ENCODE measurements around the gene EBPL. TPM values are rescaled to one million over a fixed set of nuclear protein-coding genes. Genes with fewer than 3 reads are reported as not detected.

EBPL gene
- total RNA-seq, 1 donor from 2014 or later: 22.4 TPM

DNA sequence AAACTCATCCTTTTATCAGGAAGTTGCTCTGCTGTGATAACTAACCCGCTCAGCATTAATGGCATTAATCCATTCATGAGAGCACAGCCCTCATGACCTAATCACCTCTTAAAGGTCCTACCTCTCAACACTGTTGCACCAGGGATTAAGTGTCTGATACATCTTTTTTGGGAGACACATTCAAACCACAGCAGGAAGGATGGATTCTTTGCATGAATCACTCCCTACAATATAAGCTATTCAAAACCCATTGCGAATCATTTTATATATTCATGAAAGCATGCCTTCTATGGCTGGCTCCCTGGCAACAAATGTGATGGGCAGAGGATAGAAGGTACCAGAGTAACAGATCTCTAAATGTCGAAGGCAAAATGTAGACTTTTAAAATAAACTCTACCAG, 35.4 kb downstream of the EBPL start:
- no peaks in the 10 kb centered on the region for H3K27me3 Mint-ChIP-seq
- no peak overlapping the region for H3K4me3 Mint-ChIP-seq
- peaks cover 6% of the 10 kb centered on the region for H3K4me1 Mint-ChIP-seq
- no peaks in the 10 kb centered on the region for H3K9me3 Mint-ChIP-seq
- no peak overlapping the region for H3K27ac Mint-ChIP-seq
- peaks cover 6% of the 10 kb centered on the region for H3K36me3 Mint-ChIP-seq (ENCODE audit: low read depth)
- ChIA-PET CTCF (no interaction called here), POLR2A (interaction anchor here (0.7 kb wide), 1 partner anchor 212 kb away, joined by 3 read pairs; the partner anchor contains the start of genes CAB39L and SETDB2)
- ATAC-seq (ENCODE audit: low read depth) (no peak), DNase-seq (no peak)
- TF ChIP-seq, protein P1, sequence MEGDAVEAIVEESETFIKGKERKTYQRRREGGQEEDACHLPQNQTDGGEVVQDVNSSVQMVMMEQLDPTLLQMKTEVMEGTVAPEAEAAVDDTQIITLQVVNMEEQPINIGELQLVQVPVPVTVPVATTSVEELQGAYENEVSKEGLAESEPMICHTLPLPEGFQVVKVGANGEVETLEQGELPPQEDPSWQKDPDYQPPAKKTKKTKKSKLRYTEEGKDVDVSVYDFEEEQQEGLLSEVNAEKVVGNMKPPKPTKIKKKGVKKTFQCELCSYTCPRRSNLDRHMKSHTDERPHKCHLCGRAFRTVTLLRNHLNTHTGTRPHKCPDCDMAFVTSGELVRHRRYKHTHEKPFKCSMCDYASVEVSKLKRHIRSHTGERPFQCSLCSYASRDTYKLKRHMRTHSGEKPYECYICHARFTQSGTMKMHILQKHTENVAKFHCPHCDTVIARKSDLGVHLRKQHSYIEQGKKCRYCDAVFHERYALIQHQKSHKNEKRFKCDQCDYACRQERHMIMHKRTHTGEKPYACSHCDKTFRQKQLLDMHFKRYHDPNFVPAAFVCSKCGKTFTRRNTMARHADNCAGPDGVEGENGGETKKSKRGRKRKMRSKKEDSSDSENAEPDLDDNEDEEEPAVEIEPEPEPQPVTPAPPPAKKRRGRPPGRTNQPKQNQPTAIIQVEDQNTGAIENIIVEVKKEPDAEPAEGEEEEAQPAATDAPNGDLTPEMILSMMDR (IDR thresholded peaks at IDR 0.05): no peak
- intact Hi-C loops (cut with micrococcal nuclease): loop anchor here (10.0 kb wide), 1 partner anchor 1259 kb away; no protein-coding TSS in a partner anchor

DNA sequence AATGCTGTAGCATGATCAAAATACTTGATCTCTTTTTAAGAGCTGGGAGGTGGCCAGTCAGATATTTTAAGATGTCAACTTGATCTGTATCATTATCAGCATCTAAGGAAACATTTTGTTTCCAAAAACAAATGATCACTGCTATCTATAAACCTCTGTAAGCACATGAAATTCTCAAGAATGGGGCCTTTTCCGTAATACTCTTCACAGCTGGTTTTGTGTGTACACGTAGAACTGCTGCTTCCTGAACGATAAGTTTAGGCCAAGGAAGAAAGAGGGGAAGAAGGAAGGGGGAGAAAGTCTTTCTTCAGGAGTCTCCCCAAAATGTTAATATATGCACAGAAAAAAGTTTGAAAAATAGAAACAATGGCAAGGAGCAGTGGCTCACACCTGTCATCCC, 37.3 kb downstream of the EBPL start:
- H3K36me3 Mint-ChIP-seq (ENCODE audit: low read depth): peaks cover 4% of the 10 kb centered on the region
- no peak for ATAC-seq (ENCODE audit: low read depth)
- H3K27me3 Mint-ChIP-seq: no peaks in the 10 kb centered on the region
- peaks cover 6% of the 10 kb centered on the region for H3K4me1 Mint-ChIP-seq
- DNase-seq: no peak
- POLR2A ChIA-PET: interaction anchor here (0.6 kb wide), 1 partner anchor 34 kb away, joined by 3 read pairs; no protein-coding TSS in a partner anchor
- H3K4me3 Mint-ChIP-seq: no peak overlapping the region
- CTCF ChIA-PET: no interaction called here
- no peaks in the 10 kb centered on the region for H3K9me3 Mint-ChIP-seq
- intact Hi-C loops (cut with micrococcal nuclease): loop anchor here (10.0 kb wide), 1 partner anchor 1261 kb away; no protein-coding TSS in a partner anchor
- TF ChIP-seq, protein P1 (IDR thresholded peaks at IDR 0.05): no peak
- H3K27ac Mint-ChIP-seq: no peak overlapping the region

DNA sequence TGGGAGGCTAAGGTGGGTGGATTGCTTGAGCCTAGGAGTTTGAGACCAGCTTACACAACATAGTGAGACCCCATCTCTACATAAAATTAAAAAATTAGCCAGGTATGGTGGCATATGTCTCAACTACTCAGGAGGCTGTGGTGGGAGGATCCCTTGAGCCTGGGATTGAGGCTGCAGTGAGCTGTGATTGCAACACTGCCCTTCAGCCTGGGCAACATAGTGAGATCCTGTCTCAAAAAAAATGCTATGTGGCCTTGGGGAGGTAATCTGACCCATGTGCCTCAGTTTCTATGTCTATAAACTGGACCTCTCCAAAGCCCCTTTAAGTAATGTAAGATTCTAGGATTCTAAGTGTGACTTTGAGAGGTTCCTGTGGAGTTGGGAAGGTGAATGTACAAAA, 37.8 kb downstream of the EBPL start:
- intact Hi-C loops (cut with micrococcal nuclease): loop anchor here (2.0 to 10.0 kb wide), 2 partner anchors 1261 to 1417 kb away; no protein-coding TSS in a partner anchor
- ATAC-seq (ENCODE audit: low read depth): no peak

DNA sequence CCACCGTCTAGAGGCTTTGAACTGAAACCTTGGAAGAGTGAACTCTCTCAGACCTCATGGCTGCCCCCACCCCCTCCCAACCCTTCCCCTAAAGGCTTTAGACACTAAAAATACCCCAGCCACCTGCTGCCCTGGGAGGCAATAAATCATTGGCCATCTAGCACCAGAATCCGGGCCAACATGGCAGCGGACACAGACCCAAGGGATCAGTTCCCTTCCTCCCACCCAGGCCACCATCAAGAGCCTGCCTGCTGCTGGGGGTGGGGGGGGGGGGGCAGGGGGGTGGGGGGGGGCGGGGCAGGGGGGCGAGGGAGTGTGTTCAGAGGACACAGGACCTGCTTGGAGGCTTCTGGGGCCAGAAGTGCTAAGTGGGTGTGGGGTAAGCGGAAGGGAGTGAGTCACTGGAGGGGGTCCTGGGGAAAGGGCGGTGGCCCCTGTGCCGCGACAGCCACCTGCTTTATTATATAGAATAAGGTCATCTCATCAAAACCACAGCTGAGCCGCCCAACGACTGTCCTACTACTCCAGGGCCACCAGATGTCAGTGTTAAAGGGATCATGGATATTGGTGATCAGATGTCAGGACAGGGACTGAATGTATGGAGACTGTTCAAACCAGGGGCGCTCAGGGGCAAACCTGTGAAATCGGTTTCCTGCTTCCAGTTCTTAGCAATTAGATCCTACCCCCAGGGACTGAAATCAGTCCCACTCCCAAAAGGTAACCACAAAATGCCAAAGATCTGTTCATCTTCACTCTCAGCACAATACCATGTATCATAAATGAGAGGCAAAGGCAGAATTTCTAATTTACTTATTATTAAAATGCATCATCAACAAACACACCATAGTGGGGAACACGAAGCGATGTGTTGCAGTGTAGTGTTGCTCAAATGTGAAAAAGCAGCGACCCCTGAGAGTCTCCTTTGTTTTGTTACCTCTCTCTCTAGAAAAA, 38.7 kb downstream of the EBPL start:
- no peak for DNase-seq
- peaks cover 2% of the 10 kb centered on the region for H3K36me3 Mint-ChIP-seq (ENCODE audit: low read depth)
- CTCF ChIA-PET: no interaction called here
- no peak overlapping the region for H3K27ac Mint-ChIP-seq
- TF ChIP-seq, protein P1 (IDR thresholded peaks at IDR 0.05): no peak
- H3K27me3 Mint-ChIP-seq: no peaks in the 10 kb centered on the region
- peaks cover 6% of the 10 kb centered on the region for H3K4me1 Mint-ChIP-seq
- no peaks in the 10 kb centered on the region for H3K9me3 Mint-ChIP-seq
- ATAC-seq (ENCODE audit: low read depth): peak; percentile 78
- intact Hi-C loops (cut with micrococcal nuclease): loop anchor here (1.0 to 10.0 kb wide), 4 partner anchors 170 to 1418 kb away; no protein-coding TSS in a partner anchor
- no peak overlapping the region for H3K4me3 Mint-ChIP-seq
- POLR2A ChIA-PET: interaction anchor here (0.5 to 0.6 kb wide), 2 partner anchors 140 to 1159 kb away, joined by 3 read pairs; partner anchors contain the start of gene KPNA3

More for the DNA sequence above, 37.8 kb downstream of the EBPL start:
- Mint-ChIP-seq H3K27ac (no peak overlapping the region), H3K36me3 (ENCODE audit: low read depth) (peaks cover 4% of the 10 kb centered on the region), H3K4me1 (peaks cover 6% of the 10 kb centered on the region), H3K27me3 (no peaks in the 10 kb centered on the region), H3K9me3 (no peaks in the 10 kb centered on the region), H3K4me3 (no peak overlapping the region)
- POLR2A ChIA-PET: no interaction called here
- TF ChIP-seq, protein P1 (IDR thresholded peaks at IDR 0.05): no peak
- CTCF ChIA-PET: no interaction called here
- DNase-seq: no peak

Measured in activated B cell treated with CpG ODN at 0.5 μM for 24 hours (primary cell).